ENCODE measurements around the gene ARID1B.

GRCh38 chr6:157223021-157223430 is 445.8 kb downstream of the ARID1B start:
- TF ChIP-seq GATA2 (IDR thresholded peaks at IDR 0.05; ENCODE audit: low read depth, low read length) (no peak), GATA3 (IDR thresholded peaks at IDR 0.05; ENCODE audit: low read depth, low read length) (no peak)
